Measurements from ENCODE around the gene PKP2.

The PKP2 gene

DNA sequence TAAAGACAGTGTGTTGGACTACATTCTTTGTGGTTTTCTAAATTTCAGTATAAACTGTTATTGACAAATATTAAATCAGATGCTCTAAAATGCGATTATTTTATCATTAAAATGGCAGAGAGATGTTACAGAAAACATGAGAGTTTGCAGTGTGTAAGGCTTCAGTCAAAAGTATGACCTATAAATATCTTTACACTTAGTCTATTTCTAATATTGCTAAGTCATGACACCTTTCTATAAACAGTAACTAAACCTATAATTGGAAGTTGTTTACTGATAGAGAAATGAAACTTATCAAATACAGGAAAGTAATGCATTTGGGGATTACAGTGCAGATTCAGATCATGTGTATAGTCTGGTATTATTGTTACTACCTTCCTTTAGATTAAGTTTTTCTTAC lies 72.0 kb downstream of the PKP2 start:
- in situ Hi-C loops (cut with HindIII; ENCODE audit: low sequenced_read_pairs) = no loop called here
- H3K4me3 ChIP-seq (ENCODE audit: low read depth, low read length) = no peak overlapping the region
- TF ChIP-seq, protein P1, sequence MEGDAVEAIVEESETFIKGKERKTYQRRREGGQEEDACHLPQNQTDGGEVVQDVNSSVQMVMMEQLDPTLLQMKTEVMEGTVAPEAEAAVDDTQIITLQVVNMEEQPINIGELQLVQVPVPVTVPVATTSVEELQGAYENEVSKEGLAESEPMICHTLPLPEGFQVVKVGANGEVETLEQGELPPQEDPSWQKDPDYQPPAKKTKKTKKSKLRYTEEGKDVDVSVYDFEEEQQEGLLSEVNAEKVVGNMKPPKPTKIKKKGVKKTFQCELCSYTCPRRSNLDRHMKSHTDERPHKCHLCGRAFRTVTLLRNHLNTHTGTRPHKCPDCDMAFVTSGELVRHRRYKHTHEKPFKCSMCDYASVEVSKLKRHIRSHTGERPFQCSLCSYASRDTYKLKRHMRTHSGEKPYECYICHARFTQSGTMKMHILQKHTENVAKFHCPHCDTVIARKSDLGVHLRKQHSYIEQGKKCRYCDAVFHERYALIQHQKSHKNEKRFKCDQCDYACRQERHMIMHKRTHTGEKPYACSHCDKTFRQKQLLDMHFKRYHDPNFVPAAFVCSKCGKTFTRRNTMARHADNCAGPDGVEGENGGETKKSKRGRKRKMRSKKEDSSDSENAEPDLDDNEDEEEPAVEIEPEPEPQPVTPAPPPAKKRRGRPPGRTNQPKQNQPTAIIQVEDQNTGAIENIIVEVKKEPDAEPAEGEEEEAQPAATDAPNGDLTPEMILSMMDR (IDR thresholded peaks at IDR 0.05; ENCODE audit: low read depth, low read length) = no peak
- DNase-seq (ENCODE audit: low read depth, low spot score) = no peak

- TF ChIP-seq, protein P1 (IDR thresholded peaks at IDR 0.05; ENCODE audit: low read depth, low read length) = no peak
- no peak for DNase-seq (ENCODE audit: low read depth, low spot score)
- in situ Hi-C loops (cut with HindIII; ENCODE audit: low sequenced_read_pairs) = no loop called here
- no peak overlapping the region for H3K4me3 ChIP-seq (ENCODE audit: low read depth, low read length)
These were observed 74.2 kb downstream of the PKP2 start for GRCh38 chr12:32822344-32822743.

- in situ Hi-C loops (cut with HindIII; ENCODE audit: low sequenced_read_pairs) = no loop called here
- TF ChIP-seq, protein P1 (IDR thresholded peaks at IDR 0.05; ENCODE audit: low read depth, low read length) = no peak
- peak; percentile 14 for DNase-seq (ENCODE audit: low read depth, low spot score)
- no peak overlapping the region for H3K4me3 ChIP-seq (ENCODE audit: low read depth, low read length)
These were observed 74.9 kb downstream of the PKP2 start for GRCh38 chr12:32821710-32822109.

DNA sequence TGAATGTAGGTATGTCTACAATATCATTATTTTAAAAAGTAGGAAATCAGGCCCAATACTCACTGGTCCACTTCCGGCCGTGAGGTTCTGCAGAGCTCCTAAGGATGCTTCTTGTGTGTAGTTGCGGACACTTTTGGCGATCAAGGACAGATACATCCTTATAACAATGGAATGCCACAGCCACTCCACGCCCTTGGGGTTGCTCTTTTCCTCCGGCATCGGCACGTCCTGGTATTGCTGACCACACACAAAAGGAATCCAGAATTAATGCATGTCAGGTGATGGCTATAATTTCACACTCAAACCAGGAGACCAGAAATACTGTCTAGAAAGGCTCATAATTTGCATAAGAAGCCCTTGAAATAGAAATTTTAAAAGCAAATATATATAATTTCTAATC lies 75.3 kb downstream of the PKP2 start:
- H3K4me3 ChIP-seq (ENCODE audit: low read depth, low read length) = no peak overlapping the region
- no peak for DNase-seq (ENCODE audit: low read depth, low spot score)
- in situ Hi-C loops (cut with HindIII; ENCODE audit: low sequenced_read_pairs) = no loop called here
- TF ChIP-seq, protein P1 (IDR thresholded peaks at IDR 0.05; ENCODE audit: low read depth, low read length) = no peak

- DNase-seq (ENCODE audit: low read depth, low spot score) = no peak
- in situ Hi-C loops (cut with HindIII; ENCODE audit: low sequenced_read_pairs) = no loop called here
- TF ChIP-seq, protein P1 (IDR thresholded peaks at IDR 0.05; ENCODE audit: low read depth, low read length) = no peak
- H3K4me3 ChIP-seq (ENCODE audit: low read depth, low read length) = no peak overlapping the region
These were observed 76.1 kb downstream of the PKP2 start for GRCh38 chr12:32820376-32820931.

DNA sequence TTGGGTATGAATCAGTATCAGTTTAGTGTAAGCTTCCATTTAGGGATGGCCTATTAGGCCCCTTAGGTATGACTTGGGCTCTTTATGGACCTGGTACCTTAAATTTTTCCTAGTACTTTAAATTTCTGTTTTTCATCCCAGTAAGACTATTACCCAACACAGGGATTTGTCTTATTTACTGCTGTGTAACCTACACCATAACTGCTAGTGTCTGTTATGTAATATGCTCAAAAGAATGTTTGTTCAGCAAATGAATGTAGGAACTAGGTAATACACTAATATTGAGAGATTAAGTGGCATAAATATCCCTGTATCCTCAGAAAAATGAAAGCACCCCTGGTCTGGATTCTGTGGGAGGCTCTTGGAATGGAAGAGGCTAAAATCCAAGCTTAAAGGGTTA lies 77.2 kb downstream of the PKP2 start:
- DNase-seq (ENCODE audit: low read depth, low spot score) = no peak
- in situ Hi-C loops (cut with HindIII; ENCODE audit: low sequenced_read_pairs) = no loop called here
- H3K4me3 ChIP-seq (ENCODE audit: low read depth, low read length) = no peak overlapping the region
- TF ChIP-seq, protein P1 (IDR thresholded peaks at IDR 0.05; ENCODE audit: low read depth, low read length) = no peak

All from astrocyte of the spinal cord (primary cell).